Measurements from ENCODE around the gene FAM3D.
A peak's percentile ranks its signal among the peaks of the same experiment; 100 is the strongest.

Gene FAM3D

DNA sequence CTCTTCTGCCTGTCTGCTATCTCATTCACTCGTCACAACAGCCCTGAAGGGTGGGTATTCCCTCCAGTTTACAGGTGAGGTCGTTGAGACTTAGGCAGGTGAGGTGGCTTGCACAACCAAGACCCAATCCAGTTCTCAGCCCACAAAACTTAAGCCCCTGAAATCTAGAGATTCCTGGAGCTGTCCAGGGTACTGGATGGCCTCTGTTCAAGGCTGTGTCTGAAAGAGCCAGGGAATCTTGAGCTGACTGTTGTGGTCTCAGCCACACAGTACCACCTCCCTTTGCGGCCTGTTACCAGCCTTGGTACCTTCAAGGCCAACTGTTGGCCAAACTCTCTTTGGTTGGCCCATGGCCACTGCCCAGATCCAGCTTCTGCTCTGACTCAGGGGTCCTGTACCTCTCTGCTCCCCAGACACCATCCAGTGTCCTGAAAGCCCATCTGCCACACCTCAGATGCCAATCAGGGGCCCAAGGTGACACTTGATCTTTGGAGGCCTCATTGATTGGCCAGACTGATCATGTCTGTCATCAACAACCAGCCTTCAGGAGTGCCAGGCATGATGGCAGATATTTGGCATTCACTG lies 78.5 kb downstream of the FAM3D start:
- DNase-seq = no peak

DNA sequence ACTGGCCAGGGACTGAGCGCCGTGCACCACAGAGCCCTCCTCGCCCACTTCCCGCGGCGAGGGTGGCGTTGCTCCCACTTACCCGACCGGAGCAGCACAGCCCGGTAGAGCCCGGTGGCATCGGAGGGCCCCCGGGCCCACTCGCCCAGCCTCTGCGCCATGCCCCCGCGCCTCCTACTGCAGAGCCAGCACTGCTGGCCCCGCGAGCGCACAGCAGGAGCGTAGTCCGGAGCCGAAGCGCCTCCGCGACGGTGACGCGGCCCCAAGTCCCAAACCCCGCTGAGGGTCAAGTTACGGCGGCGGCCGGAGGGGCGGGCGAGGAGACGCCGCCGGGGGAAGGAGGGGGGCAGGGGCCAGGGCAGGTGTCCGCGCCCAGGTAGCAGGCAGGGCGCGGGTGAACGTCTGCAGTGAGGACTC lies 79.8 kb downstream of the FAM3D start:
- no peak for DNase-seq

DNA sequence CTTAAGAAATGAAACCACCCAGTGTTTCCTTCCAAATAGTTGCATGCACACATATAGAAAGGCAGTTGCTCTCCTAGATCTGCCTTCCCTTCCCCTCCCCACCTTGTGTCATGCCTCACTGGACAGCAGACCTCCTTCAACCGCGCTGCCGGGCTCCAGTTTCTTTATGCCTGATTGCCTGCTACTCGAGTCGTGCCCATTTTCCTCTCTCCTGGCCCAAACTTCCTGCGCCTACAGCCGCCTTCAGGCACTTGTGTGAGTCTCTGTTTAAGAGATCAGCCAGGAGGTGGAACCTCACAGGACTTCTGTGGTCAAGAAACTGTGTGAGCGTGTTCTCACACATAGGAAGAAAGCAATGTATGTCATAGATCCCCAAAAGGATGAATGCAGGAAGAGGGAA lies 80.6 kb downstream of the FAM3D start:
- no peak for DNase-seq

DNA sequence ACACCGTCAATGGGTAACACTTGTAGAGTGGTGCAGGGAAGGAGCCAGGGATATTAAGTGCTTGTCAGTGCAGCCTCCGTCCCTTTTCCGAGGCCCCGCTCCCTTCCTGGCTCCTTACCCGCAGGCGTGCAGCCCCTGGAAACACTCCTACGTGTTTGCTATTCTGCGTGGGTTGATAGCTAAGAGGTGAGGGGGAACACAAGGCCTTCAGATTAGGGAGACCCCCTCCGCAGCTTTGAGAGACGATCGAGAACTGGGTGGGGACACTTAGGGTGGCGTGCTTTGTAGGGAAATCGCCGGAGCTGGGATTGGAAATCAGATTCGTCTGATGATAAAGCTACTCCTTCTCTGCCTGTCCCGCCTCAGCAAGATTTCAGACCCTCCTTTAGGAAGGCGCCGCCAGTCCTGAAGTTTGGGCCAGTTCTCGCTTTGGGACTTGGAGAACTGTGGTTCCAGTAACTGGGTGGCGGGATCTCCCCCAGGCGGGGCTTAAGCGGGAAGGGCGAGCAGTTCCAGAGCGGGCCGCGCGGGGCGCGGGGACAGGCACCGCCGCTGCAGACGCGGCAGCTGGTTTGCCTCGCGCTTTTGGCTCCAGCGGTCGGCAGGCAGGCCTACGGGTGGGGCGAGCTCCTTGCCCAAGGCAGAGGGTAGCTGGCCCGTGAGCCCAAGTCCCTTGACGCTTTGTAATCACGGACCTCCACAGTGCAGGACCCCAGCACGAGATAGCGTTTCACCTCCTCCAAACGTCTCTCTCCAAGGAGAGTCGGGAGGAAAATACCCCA lies 81.4 kb downstream of the FAM3D start:
- peak; percentile 64 to 73 for DNase-seq

DNA sequence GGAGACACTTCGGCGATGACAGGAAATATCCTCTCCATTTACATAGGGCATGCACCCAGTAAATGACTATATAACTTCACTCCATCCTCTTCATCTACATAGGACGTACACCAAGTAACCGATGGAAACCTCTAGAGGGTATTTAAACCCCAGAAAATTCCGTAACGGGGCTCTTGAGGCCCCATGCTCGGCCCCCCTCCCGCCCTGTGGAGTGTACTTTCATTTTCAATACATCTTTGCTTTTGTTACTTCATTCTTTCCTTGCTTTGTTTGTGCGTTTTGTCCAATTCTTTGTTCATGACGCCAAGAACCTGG lies 81.9 kb downstream of the FAM3D start:
- no peak for DNase-seq
